ENCODE results near the gene FHOD3. TPM values are rescaled to one million over a fixed set of nuclear protein-coding genes. Genes with fewer than 3 reads are reported as not detected.

Gene FHOD3
- total RNA-seq, 3 donors from 2014 or later: 2.7 to 14.4 (median 4.0) TPM

DNA sequence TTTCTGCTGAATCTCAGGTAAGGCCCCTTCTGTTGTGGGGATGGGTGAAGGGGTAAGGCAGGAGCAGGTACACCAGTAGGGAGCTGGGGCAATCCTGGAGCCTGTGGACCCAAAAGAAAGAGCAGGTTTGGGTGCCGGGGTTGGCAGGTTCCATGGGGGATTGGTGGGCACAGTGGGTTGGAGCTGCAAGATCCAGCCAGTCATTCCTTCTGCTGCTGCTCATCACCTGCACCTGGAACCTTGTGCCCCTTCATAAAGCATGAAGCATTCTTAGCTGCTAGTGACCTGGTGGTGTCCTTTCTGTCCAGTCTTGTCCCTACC, 24.9 kb downstream of the FHOD3 start:
- DNase-seq (no peak), ATAC-seq (no peak)
- Histone ChIP-seq H3K4me3 (no peak overlapping the region), H3K36me3 (ENCODE audit: low read depth) (no peaks in the 10 kb centered on the region), H3K9me3 (peaks cover 7% of the 10 kb centered on the region), H3K4me1 (ENCODE audit: low read depth) (no peaks in the 10 kb centered on the region)
- TF ChIP-seq, protein P1, sequence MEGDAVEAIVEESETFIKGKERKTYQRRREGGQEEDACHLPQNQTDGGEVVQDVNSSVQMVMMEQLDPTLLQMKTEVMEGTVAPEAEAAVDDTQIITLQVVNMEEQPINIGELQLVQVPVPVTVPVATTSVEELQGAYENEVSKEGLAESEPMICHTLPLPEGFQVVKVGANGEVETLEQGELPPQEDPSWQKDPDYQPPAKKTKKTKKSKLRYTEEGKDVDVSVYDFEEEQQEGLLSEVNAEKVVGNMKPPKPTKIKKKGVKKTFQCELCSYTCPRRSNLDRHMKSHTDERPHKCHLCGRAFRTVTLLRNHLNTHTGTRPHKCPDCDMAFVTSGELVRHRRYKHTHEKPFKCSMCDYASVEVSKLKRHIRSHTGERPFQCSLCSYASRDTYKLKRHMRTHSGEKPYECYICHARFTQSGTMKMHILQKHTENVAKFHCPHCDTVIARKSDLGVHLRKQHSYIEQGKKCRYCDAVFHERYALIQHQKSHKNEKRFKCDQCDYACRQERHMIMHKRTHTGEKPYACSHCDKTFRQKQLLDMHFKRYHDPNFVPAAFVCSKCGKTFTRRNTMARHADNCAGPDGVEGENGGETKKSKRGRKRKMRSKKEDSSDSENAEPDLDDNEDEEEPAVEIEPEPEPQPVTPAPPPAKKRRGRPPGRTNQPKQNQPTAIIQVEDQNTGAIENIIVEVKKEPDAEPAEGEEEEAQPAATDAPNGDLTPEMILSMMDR (IDR thresholded peaks at IDR 0.05): no peak
- intact Hi-C loops (cut with DNase I, micrococcal nuclease): no loop called here

DNA sequence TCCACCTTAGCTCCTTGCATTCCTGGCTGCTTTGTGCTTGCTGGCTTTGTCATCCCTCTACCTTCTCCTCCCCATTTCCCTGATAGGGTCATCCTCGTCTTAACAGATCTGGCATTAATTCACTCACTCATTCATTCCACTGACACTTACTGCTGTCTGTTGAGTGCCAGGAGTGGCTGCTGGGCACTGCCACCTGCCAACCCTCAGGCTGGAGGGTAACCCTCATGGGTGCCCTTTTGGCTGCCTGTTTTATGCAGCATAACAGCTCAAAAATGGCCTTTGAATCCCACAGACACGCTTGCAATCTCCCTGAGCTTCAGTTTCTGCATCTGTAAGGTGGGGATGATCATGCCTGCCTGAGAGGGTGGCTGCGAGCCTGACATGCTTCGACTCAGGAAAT, 25.2 kb downstream of the FHOD3 start:
- H3K4me1 ChIP-seq (ENCODE audit: low read depth): no peaks in the 10 kb centered on the region
- no peaks in the 10 kb centered on the region for H3K36me3 ChIP-seq (ENCODE audit: low read depth)
- peaks cover 7% of the 10 kb centered on the region for H3K9me3 ChIP-seq
- no peak for ATAC-seq
- no peak overlapping the region for H3K4me3 ChIP-seq
- intact Hi-C loops (cut with DNase I, micrococcal nuclease): no loop called here
- TF ChIP-seq, protein P1 (IDR thresholded peaks at IDR 0.05): no peak
- DNase-seq: no peak

DNA sequence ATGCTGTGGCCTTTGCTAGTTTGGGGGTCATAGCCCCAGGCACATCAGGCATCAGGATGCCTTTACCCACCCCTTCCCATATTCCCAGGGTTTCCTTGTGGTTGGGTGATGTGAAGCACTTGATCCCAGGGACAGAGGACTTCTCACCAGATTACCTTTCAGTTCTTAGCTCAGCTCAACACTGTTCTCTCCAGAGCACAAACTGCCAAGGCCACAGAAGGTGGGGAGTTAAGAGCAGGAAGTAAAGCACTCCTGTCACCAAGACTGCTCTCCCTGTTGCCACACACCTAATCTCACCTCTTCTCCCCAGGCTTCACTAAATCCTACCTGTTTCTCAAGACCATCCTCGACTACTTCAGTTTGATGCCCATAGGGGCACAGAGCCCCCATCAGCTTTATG, 25.9 kb downstream of the FHOD3 start:
- Histone ChIP-seq H3K9me3 (peaks cover under 1% of the 10 kb centered on the region), H3K36me3 (ENCODE audit: low read depth) (no peaks in the 10 kb centered on the region), H3K4me1 (ENCODE audit: low read depth) (no peaks in the 10 kb centered on the region), H3K4me3 (no peak overlapping the region)
- DNase-seq (no peak), ATAC-seq (peak; percentile 75)
- TF ChIP-seq, protein P1 (IDR thresholded peaks at IDR 0.05): no peak
- intact Hi-C loops (cut with DNase I, micrococcal nuclease): no loop called here

DNA sequence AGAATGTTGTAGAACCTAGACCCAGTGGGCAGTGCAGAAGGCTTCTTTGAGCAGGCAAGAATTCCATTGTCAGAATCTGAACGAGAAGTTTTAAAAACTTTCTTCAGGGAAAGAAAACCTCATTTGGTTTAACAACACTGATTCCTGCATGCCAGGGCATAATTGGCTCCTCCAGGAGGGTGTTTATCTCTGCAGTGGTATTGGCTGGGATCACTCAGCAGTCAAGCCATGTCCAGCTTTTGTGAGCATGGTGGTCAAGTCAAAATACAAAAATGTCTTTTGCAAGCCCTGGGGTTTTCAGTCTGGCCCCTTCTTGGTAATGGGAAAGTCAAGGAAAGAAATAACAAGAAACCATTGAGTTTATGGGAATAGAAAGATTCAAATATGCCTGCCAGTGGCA, 28.3 kb downstream of the FHOD3 start:
- ATAC-seq: no peak

DNA sequence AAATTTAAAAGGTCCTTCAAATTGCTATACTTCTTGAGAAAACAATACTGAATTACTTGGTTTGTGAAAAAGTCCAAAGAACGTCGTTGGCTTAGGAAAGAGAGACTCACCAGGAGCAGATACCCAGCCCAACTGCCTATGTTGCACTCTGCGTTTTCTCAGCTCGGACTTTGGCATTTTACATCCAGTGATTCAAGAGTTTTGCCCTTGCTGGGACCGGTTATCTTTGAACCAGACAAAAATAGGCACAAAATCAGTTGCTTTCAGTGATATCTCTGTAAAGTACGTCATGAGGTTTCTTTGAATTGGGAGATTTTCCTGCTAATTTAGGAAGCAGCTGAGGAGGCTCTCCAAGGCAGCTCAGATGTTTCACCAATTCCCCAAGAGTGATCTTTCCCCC, 29.3 kb downstream of the FHOD3 start:
- TF ChIP-seq, protein P1 (IDR thresholded peaks at IDR 0.05): no peak
- ATAC-seq: no peak
- intact Hi-C loops (cut with DNase I, micrococcal nuclease): no loop called here
- Histone ChIP-seq H3K4me1 (ENCODE audit: low read depth) (peaks cover 5% of the 10 kb centered on the region), H3K4me3 (no peak overlapping the region), H3K36me3 (ENCODE audit: low read depth) (no peaks in the 10 kb centered on the region), H3K9me3 (no peaks in the 10 kb centered on the region)
- DNase-seq: no peak

More for the DNA sequence above, 28.3 kb downstream of the FHOD3 start:
- Histone ChIP-seq H3K4me3 (no peak overlapping the region), H3K4me1 (ENCODE audit: low read depth) (no peaks in the 10 kb centered on the region), H3K9me3 (no peaks in the 10 kb centered on the region), H3K36me3 (ENCODE audit: low read depth) (no peaks in the 10 kb centered on the region)
- no peak for DNase-seq
- TF ChIP-seq, protein P1 (IDR thresholded peaks at IDR 0.05): no peak
- intact Hi-C loops (cut with DNase I, micrococcal nuclease): no loop called here

Data from mucosa of descending colon (tissue), 3 donors.